HepG2 (cell line): ENCODE data around the gene XPC. TPM values are rescaled to one million over a fixed set of nuclear protein-coding genes. Genes with fewer than 3 reads are reported as not detected.

Source experiments
- ATAC-seq: fragments of 200-7000 bp; cut with Tn5 transposase; 3 replicates; pipeline ENCODE4 v1.9.1; 2020; ENCODE audit warnings: mild to moderate bottlenecking, moderate library complexity
- BruUV-seq: library from RNA; stranded (reverse); fragments of 400-500 nt; replicated peaks from 2 replicates; lab custom pipeline; 2021; lab: Mats Ljungman, UMichigan
- CTCF ChIA-PET: fragments of 300-600 bp; formaldehyde crosslinking; extraction: SDS; loops from one replicate; lab custom pipeline; 2021; ENCODE audit warnings: low total read pairs, inconsistent platforms, low intra/inter-chr PET ratio; lab: Yijun Ruan, JAX
- POLR2A ChIA-PET: fragments of 350-600 bp; sonication (Branson Sonifier 250); formaldehyde crosslinking; loops from one replicate; lab custom pipeline; 2020; ENCODE audit warnings: antibody characterized with exemption, inconsistent platforms; lab: Yijun Ruan, JAX
- DNase-seq: peaks from one replicate; pipeline ENCODE4 v3.0.0-alpha.2; 2015; ENCODE audit warnings: low spot score
- FAIRE-seq: peaks from 3 replicates; lab custom pipeline; 2011; peaks lifted over from hg19 to GRCh38; lab: Jason Lieb, UNC
- H2AFZ ChIP-seq: one replicate; pipeline ENCODE4 v1.6.1; 2011; ENCODE audit warnings: low read length, inconsistent platforms
- H3K27ac ChIP-seq: fragments of 300-600 bp; 3 replicates; pipeline ENCODE4 v1.8.0; 2011; ENCODE audit warnings: mixed run types, mild to moderate bottlenecking, mixed read lengths, low read length, inconsistent platforms; ENCODE audit not compliant: insufficient read depth; ENCODE audit errors: extremely low read length
- H3K27me3 ChIP-seq, 2 experiments: fragments of 200-600 bp in 1 of 2; 2 replicates in 1 of 2; 3 replicates in 1 of 2; pipeline versions ENCODE4 v1.6.0 to v1.8.0; 2011; ENCODE audit warnings: low read length in 2 of 2, mild to moderate bottlenecking in 2 of 2, moderate library complexity in 2 of 2, inconsistent platforms in 1 of 2; ENCODE audit not compliant: insufficient read depth in 2 of 2, control insufficient read depth in 1 of 2
- H3K36me3 ChIP-seq, 2 experiments: fragments of 200-600 bp in 1 of 2; replicated peaks in 1 of 2; 2 replicates in 1 of 2; 3 replicates in 1 of 2; pipeline versions ENCODE4 v1.5.1 to v1.8.0; 2011; ENCODE audit warnings: low read length in 2 of 2, inconsistent platforms in 1 of 2; ENCODE audit not compliant: insufficient read depth in 2 of 2, control insufficient read depth in 1 of 2
- H3K4me1 ChIP-seq: 2 replicates; pipeline ENCODE4 v1.5.1; 2012; ENCODE audit warnings: low read length, inconsistent platforms; ENCODE audit not compliant: insufficient read depth
- H3K4me2 ChIP-seq: 2 replicates; pipeline ENCODE4 v1.6.0; 2011; ENCODE audit warnings: low read depth, low read length, inconsistent platforms
- H3K4me3 ChIP-seq, 3 experiments: fragments of 200-600 bp in 1 of 3; sonication (generic), shearing (Covaris generic) in 1 of 3; replicated peaks in 1 of 3; 2 replicates each; pipeline ENCODE4 v1.5.1; 2011 to 2016; ENCODE audit warnings: low read length in 3 of 3, inconsistent platforms in 2 of 3, low read depth in 2 of 3, mild to moderate bottlenecking in 2 of 3, control low read depth in 1 of 3, mixed read lengths in 1 of 3; ENCODE audit not compliant: insufficient read depth in 1 of 3
- H3K79me2 ChIP-seq: one replicate; pipeline ENCODE4 v1.6.1; 2011; ENCODE audit warnings: low read length, inconsistent platforms; ENCODE audit not compliant: insufficient read depth
- H3K9ac ChIP-seq: 2 replicates; pipeline ENCODE4 v1.6.0; 2011; ENCODE audit warnings: mild to moderate bottlenecking, low read depth, low read length, inconsistent platforms; ENCODE audit not compliant: insufficient read depth
- H3K9me3 ChIP-seq: 2 replicates; pipeline ENCODE4 v1.5.1; 2012; ENCODE audit warnings: mild to moderate bottlenecking, low read length
- H4K20me1 ChIP-seq: 2 replicates; pipeline ENCODE4 v1.6.0; 2011; ENCODE audit warnings: inconsistent platforms, mild to moderate bottlenecking, low read length, moderate library complexity; ENCODE audit not compliant: insufficient read depth
- NR1H2 ChIP-seq: sonication (generic); formaldehyde crosslinking; IDR thresholded peaks from 2 replicates; pipeline ENCODE4 v1.8.1; 2022; ENCODE audit warnings: low read depth, missing genetic modification reagents, borderline replicate concordance
- PRMT3 ChIP-seq: sonication (generic); formaldehyde crosslinking; IDR thresholded peaks from 2 replicates; pipeline ENCODE4 v1.8.1; 2022; ENCODE audit warnings: low read depth, mild to moderate bottlenecking, moderate library complexity, missing genetic modification reagents, borderline replicate concordance
- TCF7L2 ChIP-seq: IDR thresholded peaks from 2 replicates; pipeline ENCODE4 v1.6.1; 2011; ENCODE audit warnings: mild to moderate bottlenecking, low read depth, low read length, moderate library complexity
- ZNF224 ChIP-seq: sonication (generic); formaldehyde crosslinking; IDR thresholded peaks from 2 replicates; pipeline ENCODE4 v1.5.0; 2020; ENCODE audit warnings: mild to moderate bottlenecking, missing genetic modification reagents
- in situ Hi-C: cut with HindIII; loops from 2 replicates; pipeline ENCODE4 v1.10.0; 2017; ENCODE audit warnings: low pct_unique_long_range_greater_than_20kb; ENCODE audit not compliant: extremely low pct_ligation_motif_present
- intact Hi-C: fragments of 100-400 bp; cut with micrococcal nuclease; formaldehyde crosslinking; loops from one replicate; pipeline ENCODE4 v1.10.0; 2022; ENCODE audit not compliant: unreplicated experiment
- polyA plus RNA-seq, 8 experiments: library from polyadenylated mRNA; depleted of rRNA in 3 of 8; stranded (reverse) in 7 of 8; unstranded in 1 of 8; fragments of >200 nt; fragmentation: Illumina TruSeq in 4 of 8; extraction: Trizol in 4 of 8; gene quantifications; 2 replicates each; pipeline versions ENCODE4 v1.2.1 to v1.2.3, GENCODE V29; 2011 to 2016; ENCODE audit warnings: low read depth in 4 of 8, missing spikeins in 1 of 8, mixed read lengths in 1 of 8; ENCODE audit not compliant: insufficient read depth in 1 of 8
- total RNA-seq, 5 experiments: library from RNA; depleted of rRNA; stranded (reverse); fragments of >200 nt; fragmentation: Illumina TruSeq; extraction: Trizol; gene quantifications; 2 replicates each; pipeline ENCODE4 v1.2.3, GENCODE V29; 2016; ENCODE audit warnings: low read depth in 1 of 5
- TF ChIP-seq, protein P1 (sequence below): sonication (generic); formaldehyde crosslinking; conservative IDR thresholded peaks from 2 replicates; pipeline ENCODE4 v1.4.0; 2020; ENCODE audit warnings: missing genetic modification reagents
- TF ChIP-seq, protein P2 (sequence below): sonication (generic); formaldehyde crosslinking; IDR thresholded peaks from 2 replicates; pipeline ENCODE4 v1.5.1; 2020; ENCODE audit warnings: mild to moderate bottlenecking, missing genetic modification reagents, moderate library complexity

XPC gene
- total and polyA plus RNA-seq, 2 of the 13 experiments (the other 11 are each of a cell fraction or from before 2014, with no cell fraction given) = 9.4 to 24.1 TPM

- in situ Hi-C loops (no loop called here), intact Hi-C loops (no loop called here)
- Histone ChIP-seq H3K36me3 (peaks cover 21 to 82% of the 10 kb centered on the region in 2 experiments), H3K4me1 (peaks cover 8% of the 10 kb centered on the region), H2AFZ (no peak overlapping the region), H3K4me3 (no peak overlapping the region), H3K27ac (no peak overlapping the region), H3K4me2 (no peak overlapping the region), H4K20me1 (no peaks in the 10 kb centered on the region), H3K9me3 (no peaks in the 10 kb centered on the region), H3K9ac (no peak overlapping the region), H3K27me3 (no peaks in the 10 kb centered on the region), H3K79me2 (peaks cover 9% of the 10 kb centered on the region)
- no peak for TF ChIP-seq TCF7L2
- no peak for TF ChIP-seq PRMT3 (CRISPR knock-in tag)
- TF ChIP-seq NR1H2 (CRISPR knock-in tag) = no peak
- TF ChIP-seq, protein P1, sequence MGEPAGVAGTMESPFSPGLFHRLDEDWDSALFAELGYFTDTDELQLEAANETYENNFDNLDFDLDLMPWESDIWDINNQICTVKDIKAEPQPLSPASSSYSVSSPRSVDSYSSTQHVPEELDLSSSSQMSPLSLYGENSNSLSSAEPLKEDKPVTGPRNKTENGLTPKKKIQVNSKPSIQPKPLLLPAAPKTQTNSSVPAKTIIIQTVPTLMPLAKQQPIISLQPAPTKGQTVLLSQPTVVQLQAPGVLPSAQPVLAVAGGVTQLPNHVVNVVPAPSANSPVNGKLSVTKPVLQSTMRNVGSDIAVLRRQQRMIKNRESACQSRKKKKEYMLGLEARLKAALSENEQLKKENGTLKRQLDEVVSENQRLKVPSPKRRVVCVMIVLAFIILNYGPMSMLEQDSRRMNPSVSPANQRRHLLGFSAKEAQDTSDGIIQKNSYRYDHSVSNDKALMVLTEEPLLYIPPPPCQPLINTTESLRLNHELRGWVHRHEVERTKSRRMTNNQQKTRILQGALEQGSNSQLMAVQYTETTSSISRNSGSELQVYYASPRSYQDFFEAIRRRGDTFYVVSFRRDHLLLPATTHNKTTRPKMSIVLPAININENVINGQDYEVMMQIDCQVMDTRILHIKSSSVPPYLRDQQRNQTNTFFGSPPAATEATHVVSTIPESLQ (CRISPR knock-in tag) = no peak
- TF ChIP-seq, protein P2, sequence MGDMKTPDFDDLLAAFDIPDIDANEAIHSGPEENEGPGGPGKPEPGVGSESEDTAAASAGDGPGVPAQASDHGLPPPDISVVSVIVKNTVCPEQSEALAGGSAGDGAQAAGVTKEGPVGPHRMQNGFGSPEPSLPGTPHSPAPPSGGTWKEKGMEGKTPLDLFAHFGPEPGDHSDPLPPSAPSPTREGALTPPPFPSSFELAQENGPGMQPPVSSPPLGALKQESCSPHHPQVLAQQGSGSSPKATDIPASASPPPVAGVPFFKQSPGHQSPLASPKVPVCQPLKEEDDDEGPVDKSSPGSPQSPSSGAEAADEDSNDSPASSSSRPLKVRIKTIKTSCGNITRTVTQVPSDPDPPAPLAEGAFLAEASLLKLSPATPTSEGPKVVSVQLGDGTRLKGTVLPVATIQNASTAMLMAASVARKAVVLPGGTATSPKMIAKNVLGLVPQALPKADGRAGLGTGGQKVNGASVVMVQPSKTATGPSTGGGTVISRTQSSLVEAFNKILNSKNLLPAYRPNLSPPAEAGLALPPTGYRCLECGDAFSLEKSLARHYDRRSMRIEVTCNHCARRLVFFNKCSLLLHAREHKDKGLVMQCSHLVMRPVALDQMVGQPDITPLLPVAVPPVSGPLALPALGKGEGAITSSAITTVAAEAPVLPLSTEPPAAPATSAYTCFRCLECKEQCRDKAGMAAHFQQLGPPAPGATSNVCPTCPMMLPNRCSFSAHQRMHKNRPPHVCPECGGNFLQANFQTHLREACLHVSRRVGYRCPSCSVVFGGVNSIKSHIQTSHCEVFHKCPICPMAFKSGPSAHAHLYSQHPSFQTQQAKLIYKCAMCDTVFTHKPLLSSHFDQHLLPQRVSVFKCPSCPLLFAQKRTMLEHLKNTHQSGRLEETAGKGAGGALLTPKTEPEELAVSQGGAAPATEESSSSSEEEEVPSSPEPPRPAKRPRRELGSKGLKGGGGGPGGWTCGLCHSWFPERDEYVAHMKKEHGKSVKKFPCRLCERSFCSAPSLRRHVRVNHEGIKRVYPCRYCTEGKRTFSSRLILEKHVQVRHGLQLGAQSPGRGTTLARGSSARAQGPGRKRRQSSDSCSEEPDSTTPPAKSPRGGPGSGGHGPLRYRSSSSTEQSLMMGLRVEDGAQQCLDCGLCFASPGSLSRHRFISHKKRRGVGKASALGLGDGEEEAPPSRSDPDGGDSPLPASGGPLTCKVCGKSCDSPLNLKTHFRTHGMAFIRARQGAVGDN (CRISPR knock-in tag) = no peak
- no peak for TF ChIP-seq ZNF224 (CRISPR knock-in tag)
- ChIA-PET CTCF (no interaction called here), POLR2A (interaction anchor here (2.6 kb wide), 1 partner anchor 9 kb away, joined by 11 read pairs; the partner anchor contains the start of genes LSM3 and XPC)
- ATAC-seq = no peak
- no peak for FAIRE-seq
- DNase-seq = no peak
- BruUV-seq = no TSS peak
These were observed 8.5 kb downstream of the XPC start for GRCh38 chr3:14169871-14170270.
